ENCODE data around the gene MPZL2.

The MPZL2 gene

DNA sequence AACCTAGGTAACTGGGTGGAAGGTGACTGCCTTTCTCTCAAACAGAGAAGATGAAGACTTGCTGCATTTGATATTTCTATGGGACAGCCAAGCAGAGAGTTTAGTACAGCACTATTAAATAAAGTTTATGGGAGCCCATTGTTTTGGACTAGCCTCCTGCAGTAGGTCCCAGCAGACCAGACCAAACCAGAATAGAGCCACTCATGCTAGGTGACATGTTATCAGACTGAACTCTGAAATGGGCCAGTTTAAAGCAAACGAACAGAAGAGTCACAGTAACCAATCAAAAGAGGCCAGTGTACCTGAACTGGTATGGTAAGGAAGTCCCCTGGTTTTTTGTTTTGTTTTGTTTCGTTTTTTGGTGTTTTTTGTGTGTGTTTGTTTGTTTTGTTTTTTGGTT lies 7.9 kb upstream of the MPZL2 start:
- peaks cover 5% of the 10 kb centered on the region for H3K4me1 Mint-ChIP-seq
- TF ChIP-seq, protein P1, sequence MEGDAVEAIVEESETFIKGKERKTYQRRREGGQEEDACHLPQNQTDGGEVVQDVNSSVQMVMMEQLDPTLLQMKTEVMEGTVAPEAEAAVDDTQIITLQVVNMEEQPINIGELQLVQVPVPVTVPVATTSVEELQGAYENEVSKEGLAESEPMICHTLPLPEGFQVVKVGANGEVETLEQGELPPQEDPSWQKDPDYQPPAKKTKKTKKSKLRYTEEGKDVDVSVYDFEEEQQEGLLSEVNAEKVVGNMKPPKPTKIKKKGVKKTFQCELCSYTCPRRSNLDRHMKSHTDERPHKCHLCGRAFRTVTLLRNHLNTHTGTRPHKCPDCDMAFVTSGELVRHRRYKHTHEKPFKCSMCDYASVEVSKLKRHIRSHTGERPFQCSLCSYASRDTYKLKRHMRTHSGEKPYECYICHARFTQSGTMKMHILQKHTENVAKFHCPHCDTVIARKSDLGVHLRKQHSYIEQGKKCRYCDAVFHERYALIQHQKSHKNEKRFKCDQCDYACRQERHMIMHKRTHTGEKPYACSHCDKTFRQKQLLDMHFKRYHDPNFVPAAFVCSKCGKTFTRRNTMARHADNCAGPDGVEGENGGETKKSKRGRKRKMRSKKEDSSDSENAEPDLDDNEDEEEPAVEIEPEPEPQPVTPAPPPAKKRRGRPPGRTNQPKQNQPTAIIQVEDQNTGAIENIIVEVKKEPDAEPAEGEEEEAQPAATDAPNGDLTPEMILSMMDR (IDR thresholded peaks at IDR 0.05; ENCODE audit: unreplicated experiment in 3 of 3), result no peak
- H3K27ac Mint-ChIP-seq, result no peak overlapping the region
- peaks cover 79% of the 10 kb centered on the region for H3K27me3 Mint-ChIP-seq (ENCODE audit: low read depth)
- H3K9me3 Mint-ChIP-seq, result no peaks in the 10 kb centered on the region
- H3K36me3 Mint-ChIP-seq (ENCODE audit: low read depth), result no peaks in the 10 kb centered on the region
- H3K4me3 Mint-ChIP-seq, result no peak overlapping the region

DNA sequence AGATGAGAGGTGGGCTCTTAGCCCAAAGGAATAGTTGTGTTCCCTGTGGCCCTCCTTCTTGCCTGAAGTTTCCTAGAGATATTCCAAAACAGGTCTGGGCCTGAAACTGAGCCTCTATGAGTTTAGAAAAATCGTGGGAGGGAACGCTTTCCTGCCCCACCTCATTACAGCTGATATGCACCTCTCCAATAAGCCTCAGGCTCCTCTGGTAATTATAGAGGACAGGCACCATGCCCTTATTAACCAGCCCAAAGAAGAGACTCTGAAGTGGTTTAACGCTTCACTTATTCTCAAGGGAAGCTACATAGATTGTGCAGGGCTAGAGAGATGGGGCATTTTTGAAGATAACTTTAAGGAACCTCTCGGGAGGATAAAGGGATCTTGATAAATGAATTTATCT lies 3.4 kb upstream of the MPZL2 start:
- TF ChIP-seq, protein P1 (IDR thresholded peaks at IDR 0.05; ENCODE audit: unreplicated experiment in 3 of 3), result no peak
- Mint-ChIP-seq H3K27ac (peak overlapping the region in 1 of 3 experiments; percentile 49), H3K9me3 (no peaks in the 10 kb centered on the region), H3K27me3 (ENCODE audit: low read depth) (peaks cover 83% of the 10 kb centered on the region), H3K4me1 (peaks cover 16% of the 10 kb centered on the region), H3K4me3 (no peak overlapping the region), H3K36me3 (ENCODE audit: low read depth) (no peaks in the 10 kb centered on the region)

DNA sequence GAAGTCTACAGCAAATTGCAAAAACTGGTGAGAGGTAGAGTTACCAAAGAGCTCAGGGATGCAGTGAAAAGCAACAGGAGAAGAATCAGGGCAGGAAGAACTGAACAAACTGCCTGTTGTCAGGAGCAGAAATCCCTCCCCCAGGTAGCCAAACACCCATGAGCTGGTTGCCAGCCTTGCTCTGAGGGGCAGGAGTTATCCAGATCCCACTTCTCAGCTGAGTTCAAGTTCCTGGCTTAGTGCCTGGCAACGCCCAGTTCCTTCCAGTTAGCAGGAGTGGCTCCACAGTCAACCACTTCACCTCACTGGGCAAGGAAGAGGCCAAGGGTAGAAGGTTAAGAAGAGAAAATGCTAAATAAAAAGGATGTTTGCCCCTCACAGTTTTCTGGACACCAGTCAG lies 1.9 kb upstream of the MPZL2 start:
- Mint-ChIP-seq H3K27ac (peak overlapping the region; percentile 76 to 89 (median 85)), H3K36me3 (ENCODE audit: low read depth) (no peaks in the 10 kb centered on the region), H3K9me3 (no peaks in the 10 kb centered on the region), H3K4me3 (no peak overlapping the region), H3K4me1 (peaks cover 16% of the 10 kb centered on the region), H3K27me3 (ENCODE audit: low read depth) (peaks cover 85% of the 10 kb centered on the region)
- TF ChIP-seq, protein P1 (IDR thresholded peaks at IDR 0.05; ENCODE audit: unreplicated experiment in 3 of 3), result no peak

DNA sequence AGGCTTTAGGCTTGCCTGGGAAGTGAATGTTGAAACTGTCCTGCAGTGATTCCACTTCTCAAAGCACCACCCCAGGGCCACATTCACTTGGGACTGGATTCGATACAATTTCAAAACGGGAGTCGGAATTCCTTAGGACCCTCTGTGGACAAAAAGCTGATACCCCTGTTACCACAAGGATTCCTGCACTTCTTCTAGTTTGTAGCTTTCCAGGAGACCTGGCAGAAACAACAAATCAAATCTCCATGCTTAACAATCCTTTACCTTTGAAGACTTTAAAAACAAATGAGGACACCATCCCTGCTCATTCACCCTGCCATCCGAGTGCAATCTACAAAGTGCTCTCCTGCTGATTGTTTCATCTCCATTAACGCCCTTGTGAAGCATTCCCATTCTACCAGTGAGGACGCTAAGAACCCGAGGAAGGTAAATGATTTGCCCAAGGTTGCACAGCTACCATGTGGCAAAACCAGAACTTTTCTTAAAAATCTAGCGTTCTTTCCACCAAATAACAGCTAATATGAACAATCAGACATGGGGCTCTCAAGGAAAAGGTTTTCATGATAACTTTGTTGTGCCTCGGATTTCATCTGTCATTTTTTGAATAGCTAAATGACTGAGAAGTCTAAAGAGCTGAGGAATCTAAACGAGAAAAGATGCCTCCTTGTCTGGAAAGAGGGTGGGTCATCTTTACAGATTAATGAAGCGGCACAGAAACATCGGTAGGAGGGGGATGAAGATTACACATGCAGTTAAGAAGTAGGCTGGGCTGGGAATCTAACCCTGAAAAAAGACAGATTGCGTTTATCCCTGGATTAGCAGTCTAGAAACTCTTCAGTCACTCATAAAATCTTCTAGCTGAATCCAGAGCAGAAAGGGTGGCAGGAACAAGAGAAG lies 720 bp upstream of the MPZL2 start:
- peak overlapping the region; percentile 70 to 83 (median 74) for H3K4me3 Mint-ChIP-seq
- H3K36me3 Mint-ChIP-seq (ENCODE audit: low read depth), result no peaks in the 10 kb centered on the region
- H3K27ac Mint-ChIP-seq, result peak overlapping the region; percentile 76 to 89 (median 85)
- peaks cover 16% of the 10 kb centered on the region for H3K4me1 Mint-ChIP-seq
- peaks cover 83% of the 10 kb centered on the region for H3K27me3 Mint-ChIP-seq (ENCODE audit: low read depth)
- TF ChIP-seq, protein P1 (IDR thresholded peaks at IDR 0.05; ENCODE audit: unreplicated experiment in 3 of 3), result no peak
- no peaks in the 10 kb centered on the region for H3K9me3 Mint-ChIP-seq

DNA sequence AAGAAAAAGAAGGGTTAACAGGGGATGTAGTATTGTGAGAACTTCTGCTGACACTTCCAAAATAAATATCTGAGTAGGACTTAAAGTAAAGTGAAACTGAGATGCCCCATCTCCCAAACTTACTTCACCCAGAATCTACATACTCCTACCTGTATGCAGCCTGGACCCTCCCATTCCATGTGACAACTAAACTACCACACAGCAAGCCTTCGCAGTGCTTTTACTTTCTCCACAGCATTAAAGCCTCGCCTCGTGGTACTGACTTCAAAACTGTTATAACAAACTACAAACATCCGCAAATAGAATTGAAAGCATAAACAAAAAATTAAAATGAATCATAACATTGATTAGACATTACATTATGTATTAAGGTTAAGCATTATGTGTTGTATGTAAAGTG lies 985 bp downstream of the MPZL2 start:
- Mint-ChIP-seq H3K4me1 (peaks cover 16% of the 10 kb centered on the region), H3K27me3 (ENCODE audit: low read depth) (peaks cover 87% of the 10 kb centered on the region), H3K9me3 (no peaks in the 10 kb centered on the region), H3K27ac (peak overlapping the region in 2 of 3 experiments; percentile 85 to 89), H3K36me3 (ENCODE audit: low read depth) (no peaks in the 10 kb centered on the region), H3K4me3 (peak overlapping the region in 1 of 3 experiments; percentile 83)
- TF ChIP-seq, protein P1 (IDR thresholded peaks at IDR 0.05; ENCODE audit: unreplicated experiment in 3 of 3), result no peak

DNA sequence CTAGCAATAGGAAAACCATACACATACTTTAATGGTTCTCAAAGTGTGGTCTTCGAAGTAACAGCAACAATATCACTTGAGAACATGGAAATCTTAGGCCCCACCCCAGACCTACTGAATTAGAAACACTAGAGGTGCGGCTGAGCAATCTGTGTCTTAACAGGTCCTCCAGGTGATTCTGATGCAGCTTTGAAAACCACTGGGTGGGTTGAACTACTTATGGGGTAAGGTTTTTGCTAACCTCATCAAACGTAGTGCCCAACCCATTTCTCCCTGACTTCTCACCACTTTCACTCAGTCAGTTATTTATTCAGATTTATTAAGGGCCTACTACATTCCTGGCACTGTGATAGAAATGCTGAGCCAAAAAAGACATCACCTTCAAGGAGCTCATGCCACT lies 3.7 kb downstream of the MPZL2 start:
- Mint-ChIP-seq H3K27me3 (ENCODE audit: low read depth) (peaks cover 86% of the 10 kb centered on the region), H3K4me1 (peaks cover 9% of the 10 kb centered on the region), H3K9me3 (no peaks in the 10 kb centered on the region), H3K36me3 (ENCODE audit: low read depth) (no peaks in the 10 kb centered on the region), H3K4me3 (no peak overlapping the region), H3K27ac (no peak overlapping the region)
- TF ChIP-seq, protein P1 (IDR thresholded peaks at IDR 0.05; ENCODE audit: unreplicated experiment in 3 of 3), result no peak

All from nephron (organoid).